Measurements from ENCODE around the gene PCSK1N. TPM values are rescaled to one million over a fixed set of nuclear protein-coding genes. Genes with fewer than 3 reads are reported as not detected.
"Not testable (repeated sequence)": the region's sequence is repeated elsewhere in the genome, so short reads cannot be mapped to it uniquely, and the experiment has no call there.

PCSK1N gene
- not detected for polyA plus RNA-seq (2012; ENCODE audit: insufficient read depth, insufficient read length)

- DNase-seq (ENCODE audit: low read depth, low spot score) = no peak
Observed at GRCh38 chrX:48835524-48836329, at the start of gene PCSK1N. Gene PCSK1N (minus strand): TSS chrX:48835610. CDS start chrX:48835532, 78 bp downstream.

GRCh38 chrX:48883729-48884128, 48.3 kb upstream of the PCSK1N start:
- H3K4me3 ChIP-seq (ENCODE audit: low read length) = no peak overlapping the region
- DNase-seq (ENCODE audit: low read depth, low spot score) = no peak

More at GRCh38 chrX:48835524-48836329, at the start of gene PCSK1N:
- H3K4me3 ChIP-seq (ENCODE audit: low read length) = no peak within 1 kb of the TSS

GRCh38 chrX:48876944-48877343, 41.5 kb upstream of the PCSK1N start:
- H3K4me3 ChIP-seq (ENCODE audit: low read length); DNase-seq (ENCODE audit: low read depth, low spot score): not testable (repeated sequence)

GRCh38 chrX:48872017-48872416, 36.6 kb upstream of the PCSK1N start:
- H3K4me3 ChIP-seq (ENCODE audit: low read length); DNase-seq (ENCODE audit: low read depth, low spot score): not testable (repeated sequence)

DNA sequence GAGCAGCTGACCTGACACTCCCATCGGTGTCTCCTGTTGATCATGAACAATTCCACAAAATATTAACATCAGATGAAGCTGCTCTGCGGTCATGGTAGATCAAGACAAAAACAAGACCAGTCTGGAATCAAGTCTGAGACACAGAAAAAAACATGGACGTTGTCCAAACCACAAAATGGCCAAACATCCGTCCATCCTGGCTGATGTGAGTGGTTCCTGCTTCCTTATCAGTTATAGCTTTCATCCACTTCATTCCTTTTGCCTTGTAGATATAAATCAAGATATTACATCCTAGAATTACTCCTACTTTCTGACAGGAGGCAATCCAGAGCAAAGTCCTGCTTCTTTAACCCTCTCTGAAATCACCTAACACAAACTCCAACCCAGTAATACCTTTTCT, 28.8 kb upstream of the PCSK1N start:
- H3K4me3 ChIP-seq (ENCODE audit: low read length) = no peak overlapping the region
- DNase-seq (ENCODE audit: low read depth, low spot score) = no peak

DNA sequence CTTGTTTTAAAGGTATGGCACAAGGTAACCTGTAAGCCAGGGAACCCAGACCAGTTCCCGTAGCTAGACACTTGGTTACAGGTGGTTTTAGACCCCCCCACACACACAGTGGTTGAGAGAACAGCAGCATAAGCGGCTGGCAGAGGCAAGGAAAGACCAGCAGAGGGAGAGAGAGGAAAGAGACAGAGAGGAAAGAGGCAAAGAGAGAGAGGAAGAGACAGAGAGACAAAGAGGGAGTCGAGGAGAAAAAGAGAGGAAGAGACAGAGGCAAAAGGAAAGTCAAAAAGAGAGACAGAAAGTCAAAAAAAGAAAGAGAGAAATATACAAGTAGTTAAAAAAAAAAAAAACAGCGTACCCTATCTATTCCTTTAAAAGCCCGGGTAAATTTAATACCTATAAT, 19.5 kb upstream of the PCSK1N start:
- DNase-seq (ENCODE audit: low read depth, low spot score) = no peak
- H3K4me3 ChIP-seq (ENCODE audit: low read length) = no peak overlapping the region

GRCh38 chrX:48854121-48854804, 18.9 kb upstream of the PCSK1N start:
- not testable (repeated sequence) for DNase-seq (ENCODE audit: low read depth, low spot score); H3K4me3 ChIP-seq (ENCODE audit: low read length)

DNA sequence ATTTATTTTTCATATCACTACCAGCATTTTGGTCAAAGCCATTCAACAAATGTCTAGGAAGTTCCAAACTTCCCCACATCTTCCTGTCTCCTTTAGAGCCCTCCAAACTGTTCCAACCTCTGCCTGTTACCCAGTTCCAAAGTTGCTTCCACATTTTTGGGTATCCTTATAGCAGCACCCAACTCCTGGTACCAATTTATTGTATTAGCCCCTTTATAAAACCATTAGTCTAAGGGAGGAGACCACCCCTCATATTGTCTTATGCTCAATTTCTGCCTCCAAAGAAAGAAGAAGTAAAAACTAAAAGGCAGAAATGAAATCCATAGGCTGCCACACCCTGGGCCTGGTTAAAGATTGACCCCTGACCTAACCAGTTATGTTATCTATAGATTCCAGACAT, 18.1 kb upstream of the PCSK1N start:
- not testable (repeated sequence) for H3K4me3 ChIP-seq (ENCODE audit: low read length); DNase-seq (ENCODE audit: low read depth, low spot score)

DNA sequence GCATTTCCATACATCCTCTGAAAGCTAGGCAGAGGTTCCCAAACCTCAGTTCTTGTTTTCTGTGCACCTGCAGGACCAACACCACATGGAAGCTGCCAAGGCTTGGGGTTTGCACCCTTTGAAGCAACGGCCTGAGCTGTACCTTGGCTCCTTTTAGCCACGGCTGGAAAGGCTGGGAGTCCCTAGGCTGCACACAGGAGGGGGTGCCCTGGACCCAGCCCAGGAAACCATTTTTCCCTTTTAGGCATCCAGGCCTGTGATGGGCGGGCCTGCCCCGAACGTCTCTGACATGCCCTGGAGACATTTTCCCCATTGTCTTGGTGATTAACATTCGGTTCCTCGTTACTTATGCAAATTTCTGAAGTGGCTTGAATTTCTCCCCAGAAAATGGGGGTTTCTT, 17.4 kb upstream of the PCSK1N start:
- DNase-seq (ENCODE audit: low read depth, low spot score) = no peak
- no peak overlapping the region for H3K4me3 ChIP-seq (ENCODE audit: low read length)

- DNase-seq (ENCODE audit: low read depth, low spot score) = peak; percentile 78
- H3K4me3 ChIP-seq (ENCODE audit: low read length) = no peak overlapping the region
Observed at GRCh38 chrX:48848847-48849246, 13.4 kb upstream of the PCSK1N start.

- no peak for DNase-seq (ENCODE audit: low read depth, low spot score)
- no peak overlapping the region for H3K4me3 ChIP-seq (ENCODE audit: low read length)
Observed at GRCh38 chrX:48839686-48840085, 4.3 kb upstream of the PCSK1N start.

DNA sequence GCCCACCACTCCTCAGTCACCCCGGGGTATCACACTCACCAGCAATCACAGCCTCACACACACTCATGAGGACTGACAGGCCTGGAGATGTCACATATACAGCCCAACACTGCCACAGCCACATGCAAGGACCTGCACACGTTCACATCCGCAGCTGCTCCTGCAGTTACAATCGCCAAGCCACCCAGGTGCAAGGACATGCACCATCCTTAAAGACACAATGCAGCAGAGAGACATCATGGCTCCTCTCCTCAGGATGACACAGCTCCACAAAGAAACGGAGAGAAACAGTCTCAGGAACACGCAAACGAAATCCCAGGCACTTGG, 1.1 kb downstream of the PCSK1N start:
- DNase-seq (ENCODE audit: low read depth, low spot score) = no peak
- no peak overlapping the region for H3K4me3 ChIP-seq (ENCODE audit: low read length)

GRCh38 chrX:48833542-48834138, 1.8 kb downstream of the PCSK1N start:
- no peak overlapping the region for H3K4me3 ChIP-seq (ENCODE audit: low read length)
- DNase-seq (ENCODE audit: low read depth, low spot score) = no peak

- DNase-seq (ENCODE audit: low read depth, low spot score) = no peak
- H3K4me3 ChIP-seq (ENCODE audit: low read length) = no peak overlapping the region
Observed at GRCh38 chrX:48831909-48832291, 3.5 kb downstream of the PCSK1N start.

- no peak for DNase-seq (ENCODE audit: low read depth, low spot score)
- H3K4me3 ChIP-seq (ENCODE audit: low read length) = no peak overlapping the region
Observed at GRCh38 chrX:48831136-48831908, 4.1 kb downstream of the PCSK1N start.

DNA sequence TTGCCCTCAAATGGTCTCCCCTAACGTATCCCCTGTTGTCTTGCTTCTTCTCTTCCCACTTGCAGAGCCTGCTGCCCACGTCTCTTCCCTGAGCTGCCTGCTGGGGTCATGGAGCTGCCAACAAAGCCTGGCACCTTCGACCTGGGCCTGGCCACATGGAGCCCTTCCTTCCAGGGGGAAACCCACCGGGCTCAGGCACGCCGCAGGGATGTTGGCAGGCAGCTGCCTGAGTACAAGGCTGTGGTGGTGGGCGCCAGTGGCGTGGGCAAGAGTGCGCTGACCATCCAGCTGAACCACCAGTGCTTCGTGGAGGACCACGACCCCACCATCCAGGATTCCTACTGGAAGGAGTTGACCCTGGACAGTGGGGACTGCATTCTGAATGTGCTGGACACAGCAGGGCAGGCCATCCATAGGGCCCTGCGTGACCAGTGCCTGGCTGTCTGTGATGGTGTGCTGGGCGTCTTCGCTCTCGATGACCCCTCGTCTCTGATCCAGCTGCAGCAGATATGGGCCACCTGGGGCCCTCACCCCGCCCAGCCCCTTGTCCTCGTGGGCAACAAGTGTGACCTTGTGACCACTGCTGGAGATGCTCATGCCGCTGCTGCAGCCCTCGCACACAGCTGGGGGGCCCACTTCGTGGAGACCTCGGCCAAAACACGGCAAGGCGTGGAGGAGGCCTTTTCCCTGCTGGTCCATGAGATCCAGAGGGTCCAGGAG, 6.2 kb downstream of the PCSK1N start:
- H3K4me3 ChIP-seq (ENCODE audit: low read length) = no peak overlapping the region
- no peak for DNase-seq (ENCODE audit: low read depth, low spot score)

DNA sequence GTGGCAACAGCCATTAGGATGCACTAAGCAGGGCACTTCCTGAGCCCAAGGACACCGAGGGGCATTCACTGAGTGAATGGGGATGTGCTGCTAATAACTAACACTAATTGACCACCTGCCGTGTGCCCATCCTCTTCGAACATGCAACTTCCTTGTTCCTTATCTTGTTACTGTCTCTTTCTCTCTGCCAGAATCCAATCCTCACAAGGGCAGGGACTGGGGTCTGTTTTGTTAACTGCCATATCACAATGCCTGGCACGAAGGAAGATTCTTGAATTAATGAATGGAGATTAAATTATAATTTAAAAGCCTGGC, 7.8 kb downstream of the PCSK1N start:
- H3K4me3 ChIP-seq (ENCODE audit: low read length) = no peak overlapping the region
- DNase-seq (ENCODE audit: low read depth, low spot score) = no peak

DNA sequence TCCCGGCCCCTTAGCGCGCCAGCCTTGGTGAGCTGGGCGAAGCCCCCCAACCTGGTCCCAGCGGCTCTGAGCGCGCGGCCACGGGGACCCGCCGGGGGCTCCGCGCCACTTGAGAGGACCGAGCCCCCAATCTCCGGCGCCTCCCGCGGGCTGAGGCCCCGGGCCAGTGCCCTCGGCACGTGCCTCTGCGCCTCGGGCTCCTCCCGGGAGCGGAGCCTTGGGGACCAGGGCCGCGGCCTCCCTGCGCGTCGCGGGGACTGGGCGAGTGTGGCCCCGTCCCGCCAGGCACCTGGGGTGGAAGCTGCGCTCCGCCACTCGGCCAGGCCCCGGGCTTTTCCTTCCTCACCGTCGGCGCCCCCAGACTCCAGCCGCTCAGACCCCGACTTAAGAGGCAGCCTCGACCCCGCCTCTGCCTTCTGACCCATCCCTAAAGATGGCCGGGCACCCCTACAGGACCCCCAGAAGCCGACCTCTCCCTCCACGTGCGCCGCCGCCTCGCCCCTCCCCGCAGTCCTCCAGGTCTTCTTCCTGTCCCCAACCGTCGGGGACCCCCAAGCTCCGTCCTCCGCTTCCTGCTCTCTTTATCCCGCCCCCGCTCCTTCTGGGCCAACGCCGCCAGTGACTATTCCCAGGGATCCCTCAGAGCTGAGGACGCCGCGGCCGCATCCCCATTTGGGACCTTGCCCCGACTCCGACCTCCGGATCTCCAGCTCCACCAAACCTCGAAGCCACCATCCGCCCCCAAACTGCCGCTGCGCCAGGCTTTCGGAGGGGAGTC, 8.3 kb downstream of the PCSK1N start:
- no peak for DNase-seq (ENCODE audit: low read depth, low spot score)
- no peak overlapping the region for H3K4me3 ChIP-seq (ENCODE audit: low read length)

Data from Jurkat, Clone E6-1 (cell line).